Measurements from ENCODE around the gene QARS1.

DNA sequence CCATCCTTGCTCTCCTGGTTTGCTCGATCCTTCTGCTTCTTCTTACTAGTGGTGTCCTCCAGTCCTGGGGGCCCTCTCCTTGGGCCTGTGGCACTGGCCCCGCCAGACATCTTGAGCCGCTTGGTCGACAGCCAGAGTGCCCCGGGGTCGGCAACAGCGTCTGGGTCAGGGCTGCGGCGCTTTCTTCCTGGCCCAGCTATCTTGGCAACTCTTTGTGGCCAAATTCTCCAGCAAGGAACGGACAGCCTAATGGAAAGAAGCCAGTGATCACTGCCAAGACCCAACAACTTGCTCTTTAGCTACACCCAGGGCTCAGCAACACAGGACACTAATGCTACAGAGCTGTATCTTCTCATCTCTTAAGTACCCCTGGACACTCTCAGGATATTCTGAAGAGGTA lies 14.5 kb upstream of the QARS1 start:
- TF ChIP-seq, protein P1, sequence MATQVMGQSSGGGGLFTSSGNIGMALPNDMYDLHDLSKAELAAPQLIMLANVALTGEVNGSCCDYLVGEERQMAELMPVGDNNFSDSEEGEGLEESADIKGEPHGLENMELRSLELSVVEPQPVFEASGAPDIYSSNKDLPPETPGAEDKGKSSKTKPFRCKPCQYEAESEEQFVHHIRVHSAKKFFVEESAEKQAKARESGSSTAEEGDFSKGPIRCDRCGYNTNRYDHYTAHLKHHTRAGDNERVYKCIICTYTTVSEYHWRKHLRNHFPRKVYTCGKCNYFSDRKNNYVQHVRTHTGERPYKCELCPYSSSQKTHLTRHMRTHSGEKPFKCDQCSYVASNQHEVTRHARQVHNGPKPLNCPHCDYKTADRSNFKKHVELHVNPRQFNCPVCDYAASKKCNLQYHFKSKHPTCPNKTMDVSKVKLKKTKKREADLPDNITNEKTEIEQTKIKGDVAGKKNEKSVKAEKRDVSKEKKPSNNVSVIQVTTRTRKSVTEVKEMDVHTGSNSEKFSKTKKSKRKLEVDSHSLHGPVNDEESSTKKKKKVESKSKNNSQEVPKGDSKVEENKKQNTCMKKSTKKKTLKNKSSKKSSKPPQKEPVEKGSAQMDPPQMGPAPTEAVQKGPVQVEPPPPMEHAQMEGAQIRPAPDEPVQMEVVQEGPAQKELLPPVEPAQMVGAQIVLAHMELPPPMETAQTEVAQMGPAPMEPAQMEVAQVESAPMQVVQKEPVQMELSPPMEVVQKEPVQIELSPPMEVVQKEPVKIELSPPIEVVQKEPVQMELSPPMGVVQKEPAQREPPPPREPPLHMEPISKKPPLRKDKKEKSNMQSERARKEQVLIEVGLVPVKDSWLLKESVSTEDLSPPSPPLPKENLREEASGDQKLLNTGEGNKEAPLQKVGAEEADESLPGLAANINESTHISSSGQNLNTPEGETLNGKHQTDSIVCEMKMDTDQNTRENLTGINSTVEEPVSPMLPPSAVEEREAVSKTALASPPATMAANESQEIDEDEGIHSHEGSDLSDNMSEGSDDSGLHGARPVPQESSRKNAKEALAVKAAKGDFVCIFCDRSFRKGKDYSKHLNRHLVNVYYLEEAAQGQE (IDR thresholded peaks at IDR 0.05; ENCODE audit: low read depth): no peak
- TF ChIP-seq, protein P2, sequence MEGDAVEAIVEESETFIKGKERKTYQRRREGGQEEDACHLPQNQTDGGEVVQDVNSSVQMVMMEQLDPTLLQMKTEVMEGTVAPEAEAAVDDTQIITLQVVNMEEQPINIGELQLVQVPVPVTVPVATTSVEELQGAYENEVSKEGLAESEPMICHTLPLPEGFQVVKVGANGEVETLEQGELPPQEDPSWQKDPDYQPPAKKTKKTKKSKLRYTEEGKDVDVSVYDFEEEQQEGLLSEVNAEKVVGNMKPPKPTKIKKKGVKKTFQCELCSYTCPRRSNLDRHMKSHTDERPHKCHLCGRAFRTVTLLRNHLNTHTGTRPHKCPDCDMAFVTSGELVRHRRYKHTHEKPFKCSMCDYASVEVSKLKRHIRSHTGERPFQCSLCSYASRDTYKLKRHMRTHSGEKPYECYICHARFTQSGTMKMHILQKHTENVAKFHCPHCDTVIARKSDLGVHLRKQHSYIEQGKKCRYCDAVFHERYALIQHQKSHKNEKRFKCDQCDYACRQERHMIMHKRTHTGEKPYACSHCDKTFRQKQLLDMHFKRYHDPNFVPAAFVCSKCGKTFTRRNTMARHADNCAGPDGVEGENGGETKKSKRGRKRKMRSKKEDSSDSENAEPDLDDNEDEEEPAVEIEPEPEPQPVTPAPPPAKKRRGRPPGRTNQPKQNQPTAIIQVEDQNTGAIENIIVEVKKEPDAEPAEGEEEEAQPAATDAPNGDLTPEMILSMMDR (IDR thresholded peaks at IDR 0.05 in 2 of 3, conservative IDR thresholded peaks at IDR 0.05 in 1 of 3; ENCODE audit: borderline replicate concordance in 1 of 3, insufficient read depth in 1 of 3, low read depth in 2 of 3, low read length in 2 of 3): no peak
- no peak for TF ChIP-seq ZNF274 (IDR thresholded peaks at IDR 0.05; ENCODE audit: low read depth, low read length)
- TF ChIP-seq FOSL1 (IDR thresholded peaks at IDR 0.05; ENCODE audit: low read depth): no peak
- no peak for TF ChIP-seq CEBPB (IDR thresholded peaks at IDR 0.05; ENCODE audit: low read depth)
- TF ChIP-seq SP1 (IDR thresholded peaks at IDR 0.05; ENCODE audit: low read depth): no peak
- TF ChIP-seq EZH2 (IDR thresholded peaks at IDR 0.05): no peak
- TF ChIP-seq POLR2A (IDR thresholded peaks at IDR 0.05; ENCODE audit: borderline replicate concordance, extremely low read depth, insufficient read depth, insufficient read length): no peak
- TF ChIP-seq, protein P3, sequence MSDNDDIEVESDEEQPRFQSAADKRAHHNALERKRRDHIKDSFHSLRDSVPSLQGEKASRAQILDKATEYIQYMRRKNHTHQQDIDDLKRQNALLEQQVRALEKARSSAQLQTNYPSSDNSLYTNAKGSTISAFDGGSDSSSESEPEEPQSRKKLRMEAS (IDR thresholded peaks at IDR 0.05): no peak
- no peak for TF ChIP-seq SIN3A (IDR thresholded peaks at IDR 0.05; ENCODE audit: low read depth)
- no peak for TF ChIP-seq RAD21 (IDR thresholded peaks at IDR 0.05; ENCODE audit: low read depth)
- no peak for TF ChIP-seq EZH2phosphoT487 (IDR thresholded peaks at IDR 0.05; ENCODE audit: borderline replicate concordance)

All from HCT116 (cell line).